Measurements from ENCODE around the gene COG5. TPM values are rescaled to one million over a fixed set of nuclear protein-coding genes. Genes with fewer than 3 reads are reported as not detected.

COG5 gene
- total and polyA plus RNA-seq, 9 of the 15 experiments (the other 6 are each of a cell fraction or from before 2014, with no cell fraction given): 15.3 to 75.1 (median 56.4) TPM

DNA sequence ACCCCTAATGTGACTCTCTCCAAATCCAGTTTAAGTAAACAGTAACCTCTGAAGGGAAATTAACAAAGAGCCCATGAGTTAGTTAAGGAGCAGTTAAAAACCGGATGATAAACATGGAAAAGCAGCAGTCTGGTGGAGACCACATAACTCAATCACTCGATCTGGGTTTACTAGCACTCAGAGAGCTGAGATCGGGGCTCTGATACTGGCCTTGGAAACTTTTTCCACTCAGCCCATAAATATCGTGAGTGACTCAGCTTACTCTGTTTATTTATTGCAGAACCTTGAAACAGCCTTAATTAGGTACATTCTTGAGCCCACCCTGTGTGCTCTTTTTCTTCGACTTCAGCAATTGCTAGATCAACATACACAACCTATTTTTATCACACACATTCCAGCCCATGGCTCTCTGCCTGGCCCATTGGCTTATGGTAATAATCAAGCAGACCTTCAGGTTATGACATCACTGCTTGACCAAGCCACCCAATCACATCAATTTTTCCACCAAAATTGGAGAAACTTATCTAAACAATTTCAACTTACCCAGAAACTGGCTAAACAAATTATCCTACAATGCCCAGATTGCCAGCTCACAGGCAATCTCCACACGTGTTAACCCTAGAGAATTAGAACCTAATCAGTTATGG lies 176.0 kb downstream of the COG5 start (continued):
- TF ChIP-seq SRF (CRISPR knock-in tag; IDR thresholded peaks at IDR 0.05) (peak in 1 of 2 experiments; percentile 36; a peak in 1 of 4 replicates), LEF1 (IDR thresholded peaks at IDR 0.05) (peak; percentile 69; the same call in 1 of the 2 replicates), SNRNP70 (optimal IDR thresholded peaks at IDR 0.05; ENCODE audit: low read depth, low read length) (no peak), ZNF316 (IDR thresholded peaks at IDR 0.05) (peak; percentile 63), SIN3B (IDR thresholded peaks at IDR 0.05; ENCODE audit: low read depth) (no peak), RFX7 (CRISPR knock-in tag; IDR thresholded peaks at IDR 0.05) (no peak), EHMT2 (IDR thresholded peaks at IDR 0.05) (no peak), ZFX (CRISPR knock-in tag; IDR thresholded peaks at IDR 0.05) (no peak), JUND (IDR thresholded peaks at IDR 0.05; ENCODE audit: borderline replicate concordance, low read depth, low read length) (no peak), JUND (tag; IDR thresholded peaks at IDR 0.05; ENCODE audit: borderline replicate concordance, low read depth, low read length) (peak; percentile 69; the same call in 2 of the 3 replicates), NFATC3 (IDR thresholded peaks at IDR 0.05) (0 out of 2 replicates have a peak, but pooled peaks have one; percentile 24)
- TF ChIP-seq, protein P1, sequence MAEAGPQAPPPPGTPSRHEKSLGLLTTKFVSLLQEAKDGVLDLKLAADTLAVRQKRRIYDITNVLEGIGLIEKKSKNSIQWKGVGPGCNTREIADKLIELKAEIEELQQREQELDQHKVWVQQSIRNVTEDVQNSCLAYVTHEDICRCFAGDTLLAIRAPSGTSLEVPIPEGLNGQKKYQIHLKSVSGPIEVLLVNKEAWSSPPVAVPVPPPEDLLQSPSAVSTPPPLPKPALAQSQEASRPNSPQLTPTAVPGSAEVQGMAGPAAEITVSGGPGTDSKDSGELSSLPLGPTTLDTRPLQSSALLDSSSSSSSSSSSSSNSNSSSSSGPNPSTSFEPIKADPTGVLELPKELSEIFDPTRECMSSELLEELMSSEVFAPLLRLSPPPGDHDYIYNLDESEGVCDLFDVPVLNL (CRISPR knock-in tag; IDR thresholded peaks at IDR 0.05; ENCODE audit: low read depth): no peak
- TF ChIP-seq, protein P2, sequence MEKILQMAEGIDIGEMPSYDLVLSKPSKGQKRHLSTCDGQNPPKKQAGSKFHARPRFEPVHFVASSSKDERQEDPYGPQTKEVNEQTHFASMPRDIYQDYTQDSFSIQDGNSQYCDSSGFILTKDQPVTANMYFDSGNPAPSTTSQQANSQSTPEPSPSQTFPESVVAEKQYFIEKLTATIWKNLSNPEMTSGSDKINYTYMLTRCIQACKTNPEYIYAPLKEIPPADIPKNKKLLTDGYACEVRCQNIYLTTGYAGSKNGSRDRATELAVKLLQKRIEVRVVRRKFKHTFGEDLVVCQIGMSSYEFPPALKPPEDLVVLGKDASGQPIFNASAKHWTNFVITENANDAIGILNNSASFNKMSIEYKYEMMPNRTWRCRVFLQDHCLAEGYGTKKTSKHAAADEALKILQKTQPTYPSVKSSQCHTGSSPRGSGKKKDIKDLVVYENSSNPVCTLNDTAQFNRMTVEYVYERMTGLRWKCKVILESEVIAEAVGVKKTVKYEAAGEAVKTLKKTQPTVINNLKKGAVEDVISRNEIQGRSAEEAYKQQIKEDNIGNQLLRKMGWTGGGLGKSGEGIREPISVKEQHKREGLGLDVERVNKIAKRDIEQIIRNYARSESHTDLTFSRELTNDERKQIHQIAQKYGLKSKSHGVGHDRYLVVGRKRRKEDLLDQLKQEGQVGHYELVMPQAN (IDR thresholded peaks at IDR 0.05; ENCODE audit: borderline replicate concordance): no peak
- TF ChIP-seq, protein P3, sequence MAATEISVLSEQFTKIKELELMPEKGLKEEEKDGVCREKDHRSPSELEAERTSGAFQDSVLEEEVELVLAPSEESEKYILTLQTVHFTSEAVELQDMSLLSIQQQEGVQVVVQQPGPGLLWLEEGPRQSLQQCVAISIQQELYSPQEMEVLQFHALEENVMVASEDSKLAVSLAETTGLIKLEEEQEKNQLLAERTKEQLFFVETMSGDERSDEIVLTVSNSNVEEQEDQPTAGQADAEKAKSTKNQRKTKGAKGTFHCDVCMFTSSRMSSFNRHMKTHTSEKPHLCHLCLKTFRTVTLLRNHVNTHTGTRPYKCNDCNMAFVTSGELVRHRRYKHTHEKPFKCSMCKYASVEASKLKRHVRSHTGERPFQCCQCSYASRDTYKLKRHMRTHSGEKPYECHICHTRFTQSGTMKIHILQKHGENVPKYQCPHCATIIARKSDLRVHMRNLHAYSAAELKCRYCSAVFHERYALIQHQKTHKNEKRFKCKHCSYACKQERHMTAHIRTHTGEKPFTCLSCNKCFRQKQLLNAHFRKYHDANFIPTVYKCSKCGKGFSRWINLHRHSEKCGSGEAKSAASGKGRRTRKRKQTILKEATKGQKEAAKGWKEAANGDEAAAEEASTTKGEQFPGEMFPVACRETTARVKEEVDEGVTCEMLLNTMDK (IDR thresholded peaks at IDR 0.05; ENCODE audit: borderline replicate concordance, insufficient read depth, low read depth, low read length, poor library complexity, severe bottlenecking): no peak
- TF ChIP-seq, protein P4, sequence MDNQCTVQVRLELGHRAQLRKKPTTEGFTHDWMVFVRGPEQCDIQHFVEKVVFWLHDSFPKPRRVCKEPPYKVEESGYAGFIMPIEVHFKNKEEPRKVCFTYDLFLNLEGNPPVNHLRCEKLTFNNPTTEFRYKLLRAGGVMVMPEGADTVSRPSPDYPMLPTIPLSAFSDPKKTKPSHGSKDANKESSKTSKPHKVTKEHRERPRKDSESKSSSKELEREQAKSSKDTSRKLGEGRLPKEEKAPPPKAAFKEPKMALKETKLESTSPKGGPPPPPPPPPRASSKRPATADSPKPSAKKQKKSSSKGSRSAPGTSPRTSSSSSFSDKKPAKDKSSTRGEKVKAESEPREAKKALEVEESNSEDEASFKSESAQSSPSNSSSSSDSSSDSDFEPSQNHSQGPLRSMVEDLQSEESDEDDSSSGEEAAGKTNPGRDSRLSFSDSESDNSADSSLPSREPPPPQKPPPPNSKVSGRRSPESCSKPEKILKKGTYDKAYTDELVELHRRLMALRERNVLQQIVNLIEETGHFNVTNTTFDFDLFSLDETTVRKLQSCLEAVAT (IDR thresholded peaks at IDR 0.05): peak in 1 of 2 experiments; percentile 88; a peak in 2 of 4 replicates
